GM12865 (cell line): ENCODE measurements around the gene SOHLH1.

ENCODE experiments used
- DNase-seq: peaks from one replicate; pipeline ENCODE4 v3.0.0; 2010; ENCODE audit warnings: low read depth
- H3K4me3 ChIP-seq: 2 replicates; pipeline ENCODE4 v1.5.1; 2011; ENCODE audit warnings: mild to moderate bottlenecking, low read depth, low read length, control low read depth
- TF ChIP-seq, protein P1 (sequence below): IDR thresholded peaks from 2 replicates; pipeline ENCODE4 v1.5.1; 2011; ENCODE audit warnings: low read length, control low read depth, low read depth, inconsistent platforms; ENCODE audit not compliant: insufficient read depth; ENCODE audit errors: missing control alignments

SOHLH1 gene, protein sequence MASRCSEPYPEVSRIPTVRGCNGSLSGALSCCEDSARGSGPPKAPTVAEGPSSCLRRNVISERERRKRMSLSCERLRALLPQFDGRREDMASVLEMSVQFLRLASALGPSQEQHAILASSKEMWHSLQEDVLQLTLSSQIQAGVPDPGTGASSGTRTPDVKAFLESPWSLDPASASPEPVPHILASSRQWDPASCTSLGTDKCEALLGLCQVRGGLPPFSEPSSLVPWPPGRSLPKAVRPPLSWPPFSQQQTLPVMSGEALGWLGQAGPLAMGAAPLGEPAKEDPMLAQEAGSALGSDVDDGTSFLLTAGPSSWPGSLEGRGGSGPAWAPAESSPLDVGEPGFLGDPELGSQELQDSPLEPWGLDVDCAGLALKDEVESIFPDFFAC

DNA sequence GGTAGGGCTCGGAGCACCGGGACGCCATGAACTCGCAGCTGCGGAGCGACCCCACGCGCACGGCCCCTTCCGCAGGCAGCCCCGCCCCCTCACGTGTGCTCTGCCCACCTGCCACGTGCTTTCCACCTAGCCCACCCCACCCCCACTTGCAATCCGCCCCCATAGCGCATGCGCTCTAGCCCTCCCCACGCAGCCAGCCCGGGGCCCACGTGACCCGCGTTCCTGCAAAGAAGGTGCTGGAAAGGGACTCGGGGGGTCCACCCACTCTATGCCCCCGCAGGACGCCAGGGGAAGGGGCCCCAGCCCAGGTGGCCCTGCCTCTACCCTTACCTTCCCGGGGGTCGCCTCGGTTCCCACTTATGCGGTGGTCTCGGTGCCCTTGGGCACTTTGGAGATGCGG lies at the start of gene SOHLH1:
SOHLH1 (minus strand) TSS at position 42 of the 400 bp plus-strand sequence; CDS start at position 28, 14 bp downstream.
- TF ChIP-seq, protein P1, sequence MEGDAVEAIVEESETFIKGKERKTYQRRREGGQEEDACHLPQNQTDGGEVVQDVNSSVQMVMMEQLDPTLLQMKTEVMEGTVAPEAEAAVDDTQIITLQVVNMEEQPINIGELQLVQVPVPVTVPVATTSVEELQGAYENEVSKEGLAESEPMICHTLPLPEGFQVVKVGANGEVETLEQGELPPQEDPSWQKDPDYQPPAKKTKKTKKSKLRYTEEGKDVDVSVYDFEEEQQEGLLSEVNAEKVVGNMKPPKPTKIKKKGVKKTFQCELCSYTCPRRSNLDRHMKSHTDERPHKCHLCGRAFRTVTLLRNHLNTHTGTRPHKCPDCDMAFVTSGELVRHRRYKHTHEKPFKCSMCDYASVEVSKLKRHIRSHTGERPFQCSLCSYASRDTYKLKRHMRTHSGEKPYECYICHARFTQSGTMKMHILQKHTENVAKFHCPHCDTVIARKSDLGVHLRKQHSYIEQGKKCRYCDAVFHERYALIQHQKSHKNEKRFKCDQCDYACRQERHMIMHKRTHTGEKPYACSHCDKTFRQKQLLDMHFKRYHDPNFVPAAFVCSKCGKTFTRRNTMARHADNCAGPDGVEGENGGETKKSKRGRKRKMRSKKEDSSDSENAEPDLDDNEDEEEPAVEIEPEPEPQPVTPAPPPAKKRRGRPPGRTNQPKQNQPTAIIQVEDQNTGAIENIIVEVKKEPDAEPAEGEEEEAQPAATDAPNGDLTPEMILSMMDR = no peak
- no peak for DNase-seq
- H3K4me3 ChIP-seq = no peak within 1 kb of the TSS

DNA sequence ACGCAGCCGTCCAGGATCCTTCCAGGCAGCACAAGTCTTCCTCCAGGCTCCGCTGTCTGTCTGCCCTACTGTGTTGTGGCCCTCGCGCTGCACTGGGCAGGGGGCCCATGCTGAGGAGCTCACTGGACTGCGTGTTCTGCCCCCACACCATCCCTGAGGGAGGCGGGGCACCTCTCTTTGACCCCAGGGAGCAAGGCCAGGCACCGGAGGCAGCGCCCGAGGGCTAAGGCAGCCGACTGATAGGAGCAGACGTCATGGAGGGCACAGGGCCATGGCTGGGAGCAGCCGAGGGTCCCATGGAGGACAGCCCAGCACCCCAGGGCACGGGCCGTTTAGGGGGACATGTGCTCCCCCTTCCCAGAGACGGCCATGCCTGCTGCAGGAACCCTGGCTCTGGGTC lies 49.4 kb upstream of the SOHLH1 start:
- TF ChIP-seq, protein P1 = no peak
- no peak for DNase-seq
- H3K4me3 ChIP-seq = no peak overlapping the region

DNA sequence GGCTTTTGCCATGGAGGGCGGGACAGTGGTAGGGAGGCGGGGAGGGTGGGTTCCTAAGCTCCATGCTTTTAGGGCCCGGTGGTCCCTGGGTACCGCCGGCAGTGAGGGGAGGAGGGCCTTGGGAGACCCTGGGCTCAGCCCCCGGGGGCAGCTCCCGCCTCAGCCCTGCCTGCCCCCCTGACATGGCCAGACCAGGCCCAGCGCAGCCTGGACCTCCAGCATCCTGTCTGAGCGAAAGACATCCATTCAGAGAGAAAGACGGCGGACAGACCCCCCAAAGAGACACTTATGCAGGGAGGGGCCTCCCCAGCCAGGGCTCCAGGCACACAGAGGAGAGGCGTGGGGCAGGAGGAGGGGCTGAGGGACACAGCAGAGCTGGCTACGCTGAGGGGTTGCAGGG lies 48.0 kb upstream of the SOHLH1 start:
- H3K4me3 ChIP-seq = no peak overlapping the region
- TF ChIP-seq, protein P1 = no peak
- no peak for DNase-seq

DNA sequence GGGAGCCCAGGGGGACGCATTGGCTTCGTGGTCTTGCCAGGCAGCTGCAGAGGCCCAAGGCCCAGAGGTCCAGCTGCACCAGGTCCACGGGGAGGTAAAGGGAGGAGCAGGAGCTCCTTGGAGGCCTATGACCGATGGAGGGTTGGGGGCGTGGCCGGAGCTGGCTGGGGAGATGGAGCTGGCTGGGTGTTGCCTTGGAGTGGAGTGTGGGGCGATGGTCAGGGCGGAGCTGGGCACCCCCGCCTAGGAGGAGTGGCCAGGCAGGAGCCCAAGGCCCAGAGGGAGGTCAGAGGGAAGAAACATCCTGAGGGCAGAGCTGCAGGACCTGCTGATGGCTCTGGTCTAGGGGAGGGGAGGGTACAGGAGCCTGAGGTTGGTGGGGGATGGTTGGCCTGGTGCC lies 47.3 kb upstream of the SOHLH1 start:
- H3K4me3 ChIP-seq = no peak overlapping the region
- TF ChIP-seq, protein P1 = no peak
- no peak for DNase-seq

DNA sequence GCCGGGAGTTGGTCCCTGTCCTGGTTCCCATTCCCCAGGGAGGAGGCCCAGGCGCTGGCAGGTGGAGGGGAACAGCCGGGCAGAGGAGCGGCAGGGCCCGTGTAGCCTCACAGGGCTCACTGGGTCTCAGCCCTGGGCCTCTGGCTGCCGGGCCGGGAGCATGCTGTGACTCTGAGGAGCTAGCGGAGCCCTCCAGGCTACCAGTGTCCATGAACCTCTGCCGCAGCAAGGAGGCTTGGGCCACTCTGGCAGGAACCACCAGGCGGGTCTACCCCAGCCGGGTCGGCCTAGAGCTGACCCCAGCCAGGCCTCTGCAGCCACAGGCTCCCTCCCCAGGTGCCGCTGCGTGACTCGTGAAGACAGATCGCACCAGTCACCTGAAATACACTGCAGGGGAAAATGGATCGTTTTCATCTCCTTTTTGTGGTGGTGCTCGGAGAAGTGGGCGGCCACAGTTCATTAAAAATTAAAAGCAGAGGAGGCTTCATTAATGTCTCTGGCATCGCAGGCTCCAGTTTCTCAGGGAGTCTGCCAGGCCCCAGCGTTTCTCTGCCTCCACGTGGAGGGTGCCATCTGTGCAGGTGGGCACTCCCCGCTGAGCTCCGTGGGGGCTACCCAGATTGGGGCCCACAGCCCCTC lies 46.5 kb upstream of the SOHLH1 start:
- no peak overlapping the region for H3K4me3 ChIP-seq
- no peak for DNase-seq
- TF ChIP-seq, protein P1 = no peak

DNA sequence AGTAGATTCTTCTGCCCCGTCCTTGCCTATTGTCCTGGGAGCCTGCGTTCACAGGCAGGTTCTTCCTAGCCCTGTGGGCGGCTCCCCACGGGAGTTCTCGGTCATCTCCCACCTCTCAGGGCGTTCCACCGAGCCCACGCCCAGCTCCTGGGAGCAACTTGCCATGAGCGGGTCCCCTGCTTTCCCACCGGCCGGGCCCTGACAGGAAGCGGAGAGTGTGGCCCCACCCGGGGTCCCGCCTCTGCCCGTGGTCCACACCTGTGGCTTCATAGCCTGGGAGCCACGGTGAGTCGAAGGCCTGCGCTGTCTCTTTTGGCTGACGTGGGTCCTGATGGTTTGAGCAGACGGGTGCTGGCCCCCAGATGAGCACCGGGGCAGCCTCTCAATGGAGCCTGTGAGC lies 45.9 kb upstream of the SOHLH1 start:
- no peak for DNase-seq
- H3K4me3 ChIP-seq = no peak overlapping the region
- TF ChIP-seq, protein P1 = no peak
